SK-N-MC (cell line): ENCODE measurements around the gene HK2.
"Not testable (repeated sequence)": the region's sequence is repeated elsewhere in the genome, so short reads cannot be mapped to it uniquely, and the experiment has no call there.

Experiments used
- DNase-seq: peaks from one replicate; pipeline ENCODE4 v3.0.0-alpha.2; 2011; ENCODE audit warnings: low read depth, low spot score
- H3K27ac ChIP-seq: fragments of 200-600 bp; sonication (generic); 2 replicates; pipeline ENCODE4 v1.5.1; 2016; ENCODE audit warnings: mixed run types
- H3K36me3 ChIP-seq: fragments of 200-600 bp; sonication (generic); 2 replicates; pipeline ENCODE4 v1.6.1; 2017; ENCODE audit warnings: antibody characterized with exemption, low read length, mixed read lengths; ENCODE audit not compliant: insufficient read depth
- H3K4me3 ChIP-seq: fragments of 200-600 bp; sonication (generic); 2 replicates; pipeline ENCODE4 v1.5.1; 2016
- H3K9ac ChIP-seq: fragments of 200-600 bp; sonication (generic); 2 replicates; pipeline ENCODE4 v1.8.0; 2017; ENCODE audit warnings: mixed run types, mixed read lengths; ENCODE audit not compliant: insufficient read length
- H3K9me3 ChIP-seq: fragments of 200-600 bp; sonication (generic); 2 replicates; pipeline ENCODE4 v1.6.1; 2017; ENCODE audit warnings: low read depth, mild to moderate bottlenecking, antibody characterized with exemption, low read length, moderate library complexity, mixed read lengths
- EZH2 ChIP-seq: fragments of 200-600 bp; sonication (generic); IDR thresholded peaks from one replicate; pipeline ENCODE4 v1.6.1; 2017; ENCODE audit warnings: antibody characterized with exemption
- FOXP2 ChIP-seq: optimal IDR thresholded peaks from 2 replicates; pipeline ENCODE3; 2011; ENCODE audit warnings: mild to moderate bottlenecking, moderate library complexity; ENCODE audit not compliant: insufficient read depth; ENCODE audit errors: extremely low read length, control extremely low read depth
- POLR2AphosphoS5 ChIP-seq: IDR thresholded peaks from 2 replicates; pipeline ENCODE4 v1.6.1; 2012; ENCODE audit warnings: mild to moderate bottlenecking, low read depth, low read length, borderline replicate concordance

The HK2 gene

DNA sequence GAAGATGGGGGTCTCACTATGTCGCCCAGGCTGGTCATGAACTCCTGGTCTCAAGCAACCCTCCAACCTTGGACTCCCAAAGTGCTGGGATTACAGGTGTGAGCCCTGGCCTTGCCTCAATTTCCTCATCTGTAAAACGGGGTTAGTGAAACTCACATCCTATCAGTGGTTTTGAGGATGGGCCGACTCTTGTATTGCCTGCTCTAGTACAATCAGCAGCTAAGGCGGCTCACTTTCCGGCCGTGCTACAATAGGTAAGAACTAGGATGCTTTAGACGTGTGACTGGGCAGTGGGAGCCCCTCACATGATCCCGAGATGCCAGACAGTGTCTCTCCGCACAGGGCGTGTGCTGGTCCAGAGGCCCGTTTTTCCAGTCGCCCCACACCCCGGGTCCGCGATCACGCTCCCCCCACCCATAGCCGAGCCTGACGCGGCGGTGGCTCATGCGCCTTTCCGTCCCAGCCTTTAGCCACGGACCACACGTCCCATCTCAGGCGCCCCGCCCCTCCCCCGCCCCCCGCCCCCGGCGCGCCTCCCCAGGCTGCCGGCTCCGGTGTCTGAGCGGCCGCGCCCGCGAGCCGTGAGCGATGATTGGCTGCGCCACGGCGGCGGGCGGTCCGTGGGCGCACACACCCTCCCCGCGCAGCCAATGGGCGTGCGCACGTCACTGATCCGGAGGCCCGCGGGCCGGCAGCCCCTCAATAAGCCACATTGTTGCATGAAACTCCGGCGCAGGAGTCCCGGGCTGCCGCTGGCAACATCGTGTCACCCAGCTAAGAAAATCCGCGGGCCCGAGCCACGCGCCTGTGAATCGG is at the start of gene HK2:
Gene HK2, plus strand, starts transcription at position 710 of the 816 bp plus-strand sequence. CDS start 454 bp downstream, outside the sequence.
- Histone ChIP-seq H3K27ac (peak within 1 kb of the TSS; percentile 68; the same call in 1 of the 2 replicates), H3K9ac (peak within 1 kb of the TSS; percentile 82), H3K4me3 (peak within 1 kb of the TSS; percentile 97), H3K36me3 (no peaks in the 10 kb centered on the region), H3K9me3 (no peaks in the 10 kb centered on the region)
- no peak for TF ChIP-seq FOXP2
- TF ChIP-seq EZH2: no peak
- TF ChIP-seq POLR2AphosphoS5: peak; percentile 55; the same call in 1 of the 2 replicates
- DNase-seq: no peak

GRCh38 chr2:74789271-74789670 is 44.7 kb upstream of the HK2 start:
- Histone ChIP-seq H3K36me3 (no peaks in the 10 kb centered on the region), H3K4me3 (no peak overlapping the region), H3K9ac (no peak overlapping the region), H3K27ac (no peak overlapping the region), H3K9me3 (peaks cover 6% of the 10 kb centered on the region; the same call in 1 of the 2 replicates)
- DNase-seq: no peak
- no peak for TF ChIP-seq FOXP2
- no peak for TF ChIP-seq POLR2AphosphoS5
- no peak for TF ChIP-seq EZH2

GRCh38 chr2:74792282-74792681 is 41.6 kb upstream of the HK2 start:
- H3K4me3 ChIP-seq: no peak overlapping the region
- H3K27ac ChIP-seq: no peak overlapping the region
- no peaks in the 10 kb centered on the region for H3K36me3 ChIP-seq
- DNase-seq: no peak
- no peak overlapping the region for H3K9ac ChIP-seq
- no peak for TF ChIP-seq EZH2
- TF ChIP-seq POLR2AphosphoS5: no peak
- TF ChIP-seq FOXP2: no peak
- H3K9me3 ChIP-seq: peaks cover 6% of the 10 kb centered on the region; the same call in 1 of the 2 replicates

DNA sequence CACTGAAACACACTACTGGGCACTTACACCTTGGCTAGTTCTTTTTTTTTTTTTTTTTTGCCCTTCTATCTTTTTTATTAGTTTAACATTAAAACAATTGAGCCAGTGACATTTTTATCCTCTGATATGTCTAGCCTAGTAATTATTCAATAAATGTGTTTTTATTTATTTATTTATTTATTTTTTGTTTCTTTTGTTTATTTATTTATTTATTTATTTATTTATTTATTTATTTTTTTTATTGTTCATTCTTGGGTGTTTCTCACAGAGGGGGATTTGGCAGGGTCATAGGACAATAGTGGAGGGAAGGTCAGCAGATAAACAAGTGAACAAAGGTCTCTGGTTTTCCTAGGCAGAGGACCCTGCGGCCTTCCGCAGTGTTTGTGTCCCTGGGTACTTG is 39.0 kb upstream of the HK2 start:
- H3K36me3 ChIP-seq, H3K9me3 ChIP-seq, DNase-seq, H3K27ac ChIP-seq, H3K9ac ChIP-seq, H3K4me3 ChIP-seq: not testable (repeated sequence)

DNA sequence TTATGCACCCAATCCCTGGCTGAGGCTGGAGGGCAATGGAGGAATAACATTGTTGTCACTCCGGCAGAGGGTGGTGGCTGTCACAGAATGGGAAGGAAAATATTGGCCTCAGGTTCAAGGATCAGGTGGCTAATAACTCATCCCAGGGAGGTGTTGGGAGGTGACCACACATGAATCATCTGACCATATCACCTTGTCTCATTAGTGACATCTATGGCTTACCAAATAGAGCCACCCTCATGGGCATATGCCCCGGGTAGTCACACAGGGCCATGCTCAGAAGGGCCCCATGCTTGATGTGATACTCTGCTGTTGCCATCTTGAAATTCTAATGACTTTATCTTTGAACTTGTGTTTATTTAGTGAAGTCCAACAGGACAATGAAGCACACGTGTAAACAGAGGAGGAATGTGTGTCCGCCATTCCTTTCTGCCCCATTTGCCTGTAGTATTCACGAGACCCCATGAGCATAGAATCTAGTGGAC is 27.5 kb upstream of the HK2 start:
- no peak overlapping the region for H3K4me3 ChIP-seq
- no peak overlapping the region for H3K27ac ChIP-seq
- DNase-seq: no peak
- no peaks in the 10 kb centered on the region for H3K9me3 ChIP-seq
- no peaks in the 10 kb centered on the region for H3K36me3 ChIP-seq
- TF ChIP-seq FOXP2 (no peak), EZH2 (no peak), POLR2AphosphoS5 (no peak)
- H3K9ac ChIP-seq: no peak overlapping the region

- no peak for DNase-seq
- Histone ChIP-seq H3K9ac (no peak overlapping the region), H3K36me3 (no peaks in the 10 kb centered on the region), H3K4me3 (no peak overlapping the region), H3K9me3 (no peaks in the 10 kb centered on the region), H3K27ac (no peak overlapping the region)
- TF ChIP-seq FOXP2 (no peak), EZH2 (no peak), POLR2AphosphoS5 (no peak)
Observed at GRCh38 chr2:74806920-74807319, 27.0 kb upstream of the HK2 start.

DNA sequence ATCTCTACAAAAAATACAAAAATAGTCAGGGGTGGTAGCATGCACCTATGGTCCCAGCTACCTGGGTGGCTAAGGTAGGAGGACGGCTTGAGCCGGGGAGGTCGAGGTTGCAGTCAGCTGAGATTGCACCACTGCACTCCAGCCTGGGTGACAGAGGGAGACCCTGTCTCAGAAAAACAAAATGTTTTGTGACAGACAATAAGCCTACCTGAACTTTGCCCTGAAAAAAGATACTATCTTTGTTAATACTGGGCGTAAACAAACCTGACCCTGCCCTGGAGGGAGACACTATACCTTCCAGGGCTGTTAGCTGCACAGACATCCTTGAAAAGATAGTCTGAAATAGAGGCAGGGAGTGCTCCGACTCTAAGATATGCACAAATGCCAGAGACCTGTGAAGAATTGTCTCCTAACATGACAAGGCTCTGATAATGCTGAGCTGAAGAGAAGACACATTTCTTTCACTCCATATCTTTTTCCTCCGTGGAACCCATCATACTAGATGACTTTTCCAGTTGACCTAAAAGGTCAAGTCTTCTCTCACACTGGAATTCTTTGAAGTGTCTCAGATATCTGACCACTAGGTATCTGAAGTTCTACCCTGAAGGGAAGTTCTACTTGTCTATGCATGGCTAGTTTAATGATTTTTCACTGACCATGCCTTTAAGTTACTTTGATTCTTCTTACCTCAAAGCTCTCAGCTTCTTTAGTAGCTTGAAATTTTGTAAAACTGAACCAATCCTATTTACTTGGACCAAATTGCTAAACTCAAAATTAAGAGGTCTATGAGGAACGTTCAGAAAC is 20.9 kb upstream of the HK2 start:
- no peaks in the 10 kb centered on the region for H3K36me3 ChIP-seq
- H3K4me3 ChIP-seq: no peak overlapping the region
- H3K9ac ChIP-seq: no peak overlapping the region
- no peak overlapping the region for H3K27ac ChIP-seq
- no peaks in the 10 kb centered on the region for H3K9me3 ChIP-seq
- TF ChIP-seq POLR2AphosphoS5 (no peak), EZH2 (no peak), FOXP2 (no peak)
- DNase-seq: no peak

DNA sequence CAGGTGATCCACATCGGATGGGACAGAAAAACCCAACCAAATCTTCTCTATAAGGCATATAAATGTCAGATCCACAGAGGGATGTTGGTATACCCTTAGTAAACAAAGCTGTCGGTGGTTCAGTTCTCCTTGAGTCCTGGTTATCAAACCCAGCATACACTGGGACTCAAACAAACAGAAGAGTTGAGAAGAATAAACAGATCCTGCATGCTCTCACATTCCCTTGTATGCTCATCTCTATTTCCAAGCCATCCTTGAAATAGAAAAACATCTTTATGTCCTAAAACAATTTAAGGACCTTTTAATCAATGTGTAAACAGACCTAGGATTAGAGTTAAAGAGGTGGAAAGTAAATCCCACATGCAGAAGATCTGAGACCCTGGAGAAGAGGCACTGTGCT is 19.8 kb upstream of the HK2 start:
- Histone ChIP-seq H3K9me3 (no peaks in the 10 kb centered on the region), H3K36me3 (no peaks in the 10 kb centered on the region), H3K27ac (no peak overlapping the region), H3K4me3 (no peak overlapping the region), H3K9ac (no peak overlapping the region)
- no peak for DNase-seq
- no peak for TF ChIP-seq EZH2
- no peak for TF ChIP-seq POLR2AphosphoS5
- no peak for TF ChIP-seq FOXP2
